GM12878 (cell line): ENCODE measurements around the gene SLC1A6. TPM values are rescaled to one million over a fixed set of nuclear protein-coding genes. Genes with fewer than 3 reads are reported as not detected.

Experiments used
- ATAC-seq: fragments of 200-7000 bp; cut with Tn5 transposase; 3 replicates; pipeline ENCODE4 v1.9.1; 2020; ENCODE audit warnings: mild to moderate bottlenecking, moderate library complexity
- BruUV-seq: library from RNA; stranded (reverse); fragments of 400-500 nt; replicated peaks from 2 replicates; lab custom pipeline; 2021; lab: Mats Ljungman, UMichigan
- CTCF ChIA-PET: fragments of 300-600 bp; sonication (Branson Sonifier 250); formaldehyde crosslinking; extraction: SDS; loops from one replicate; lab custom pipeline; 2021; ENCODE audit warnings: inconsistent platforms; lab: Yijun Ruan, JAX
- POLR2A ChIA-PET: fragments of 350-600 bp; formaldehyde crosslinking; extraction: SDS; loops from one replicate; lab custom pipeline; 2021; ENCODE audit warnings: inconsistent platforms; lab: Charles Lee
- RAD21 ChIA-PET: fragments of 300-600 bp; sonication (Branson Sonifier 250); formaldehyde crosslinking; loops from one replicate; lab custom pipeline; 2023; ENCODE audit warnings: antibody characterized with exemption; ENCODE audit not compliant: unreplicated experiment; lab: Charles Lee
- SMC1A ChIA-PET: fragments of 300-600 bp; sonication (Branson Sonifier 250); formaldehyde crosslinking; loops from one replicate; lab custom pipeline; 2023; ENCODE audit not compliant: unreplicated experiment, uncharacterized antibody; lab: Charles Lee
- DNase-seq: peaks from one replicate; pipeline ENCODE4 v3.0.0-alpha.2; 2011; ENCODE audit warnings: low read depth, low spot score
- FAIRE-seq: peaks from 3 replicates; lab custom pipeline; 2011; peaks lifted over from hg19 to GRCh38; lab: Jason Lieb, UNC
- H2AFZ ChIP-seq: 2 replicates; pipeline ENCODE4 v1.6.0; 2011; ENCODE audit warnings: low read depth, low read length, control low read depth; ENCODE audit not compliant: control insufficient read depth
- H3K27ac ChIP-seq: 2 replicates; pipeline ENCODE4 v1.5.1; 2011; ENCODE audit warnings: control low read depth; ENCODE audit not compliant: control insufficient read depth, insufficient read depth
- H3K27me3 ChIP-seq, 2 experiments: replicated peaks in 1 of 2; 2 replicates each; pipeline versions ENCODE4 v1.6.0 to v1.6.1; 2011; ENCODE audit warnings: low read length in 1 of 2; ENCODE audit not compliant: control insufficient read depth in 2 of 2, insufficient read depth in 2 of 2
- H3K36me3 ChIP-seq, 2 experiments: 2 replicates each; pipeline ENCODE4 v1.5.1; 2011; ENCODE audit warnings: low read length in 1 of 2; ENCODE audit not compliant: control insufficient read depth in 2 of 2, insufficient read depth in 2 of 2
- H3K4me1 ChIP-seq: 2 replicates; pipeline ENCODE4 v1.6.1; 2011; ENCODE audit warnings: mild to moderate bottlenecking, low read length, moderate library complexity, mixed read lengths; ENCODE audit not compliant: control insufficient read depth, insufficient read depth
- H3K4me2 ChIP-seq: 2 replicates; pipeline ENCODE4 v1.6.0; 2011; ENCODE audit warnings: control low read depth; ENCODE audit not compliant: control insufficient read depth, insufficient read depth
- H3K4me3 ChIP-seq: fragments of 200-600 bp; sonication (generic); 2 replicates; pipeline ENCODE4 v1.5.1; 2016
- H3K79me2 ChIP-seq: 2 replicates; pipeline ENCODE4 v1.6.0; 2011; ENCODE audit warnings: low read length; ENCODE audit not compliant: control insufficient read depth, insufficient read depth
- H3K9ac ChIP-seq: 2 replicates; pipeline ENCODE4 v1.8.0; 2011; ENCODE audit warnings: low read length, control low read depth, mixed read lengths; ENCODE audit not compliant: control insufficient read depth, insufficient read depth
- H3K9me3 ChIP-seq: replicated peaks from 3 replicates; pipeline ENCODE4 v1.5.1; 2011; ENCODE audit warnings: mild to moderate bottlenecking, low read length; ENCODE audit not compliant: control insufficient read depth, insufficient read depth
- H4K20me1 ChIP-seq: 2 replicates; pipeline ENCODE4 v1.6.0; 2011; ENCODE audit not compliant: control insufficient read depth, insufficient read depth
- EED ChIP-seq: sonication (generic); IDR thresholded peaks from 2 replicates; pipeline ENCODE4 v1.6.1; 2016; ENCODE audit warnings: antibody characterized with exemption, low read depth
- FOXK2 ChIP-seq: fragments of 450-650 bp; IDR thresholded peaks from 2 replicates; pipeline ENCODE4 v1.6.1; 2017; ENCODE audit warnings: mild to moderate bottlenecking, moderate library complexity
- HCFC1 ChIP-seq: fragments of 150-350 bp; IDR thresholded peaks from 2 replicates; pipeline ENCODE4 v1.6.1; 2014; ENCODE audit warnings: low read length
- KAT2A ChIP-seq: conservative IDR thresholded peaks from 2 replicates; pipeline ENCODE4 v1.6.1; 2011; ENCODE audit warnings: low read depth, low read length; ENCODE audit not compliant: control insufficient read depth
- NR2C2 ChIP-seq: IDR thresholded peaks from 2 replicates; pipeline ENCODE4 v1.6.1; 2011; ENCODE audit warnings: borderline replicate concordance, low read depth; ENCODE audit not compliant: control insufficient read depth, insufficient read length
- RAD21 ChIP-seq: IDR thresholded peaks from 2 replicates; pipeline ENCODE4 v1.6.1; 2011; ENCODE audit warnings: mild to moderate bottlenecking, low read depth, low read length, moderate library complexity; ENCODE audit not compliant: insufficient read depth
- RBBP5 ChIP-seq: fragments of 200-600 bp; sonication (generic); conservative IDR thresholded peaks from 2 replicates; pipeline ENCODE4 v1.6.1; 2016
- SIX5 ChIP-seq: IDR thresholded peaks from 2 replicates; pipeline ENCODE4 v1.6.1; 2011; ENCODE audit warnings: mild to moderate bottlenecking, low read depth, low read length, moderate library complexity; ENCODE audit not compliant: severe bottlenecking
- SMC3 ChIP-seq: IDR thresholded peaks from 2 replicates; pipeline ENCODE4 v1.6.1; 2011; ENCODE audit warnings: low read length, improper control_type of control experiment, borderline replicate concordance
- WGBS: methylation state at CpG from one replicate; pipeline ENCODE4 v1.1.6; 2016; ENCODE audit warnings: low lambda C conversion rate; ENCODE audit not compliant: insufficient replicate concordance, insufficient coverage; ENCODE audit errors: missing lambda C conversion rate; 5-methylcytosine and 5-hydroxymethylcytosine counted together
- in situ Hi-C: fragments of 300-500 bp; cut with MboI; formaldehyde crosslinking; loops from 9 replicates; pipeline ENCODE4 v1.14.3; 2018; ENCODE audit warnings: mixed read lengths
- intact Hi-C: fragments of 100-400 bp; cut with micrococcal nuclease; formaldehyde crosslinking; loops from one replicate; pipeline ENCODE4 v1.14.2; 2022; ENCODE audit not compliant: unreplicated experiment
- polyA plus RNA-seq, 11 experiments: library from polyadenylated mRNA; depleted of rRNA in 4 of 11; unstranded in 6 of 11; stranded (reverse) in 5 of 11; fragments of >200 nt; fragmentation: Nextera tagmentation in 4 of 11; fragmentation: Illumina TruSeq in 1 of 11; extraction: Ambion mirVana in 4 of 11; extraction: Trizol in 1 of 11; gene quantifications; 1 replicate in 1 of 11; 2 replicates in 10 of 11; pipeline versions ENCODE4 v1.2.1 to v1.2.3, GENCODE V29; 2011 to 2016; ENCODE audit warnings: inconsistent platforms in 2 of 11, missing spikeins in 2 of 11, low read depth in 1 of 11
- total RNA-seq, 4 experiments: library from RNA; depleted of rRNA in 3 of 4; stranded (reverse); fragments of >200 nt in 3 of 4; fragmentation: Illumina TruSeq in 1 of 4; extraction: Trizol in 1 of 4; gene quantifications; 2 replicates each; pipeline versions ENCODE4 v1.2.1 to v1.2.3, GENCODE V29; 2013 to 2021
- TF ChIP-seq, protein P1 (sequence below), 3 experiments: IDR thresholded peaks in 2 of 3; conservative IDR thresholded peaks in 1 of 3; 2 replicates each; pipeline ENCODE4 v1.5.1; 2011; ENCODE audit warnings: low read depth in 3 of 3, low read length in 3 of 3, mild to moderate bottlenecking in 3 of 3, control low read depth in 2 of 3, moderate library complexity in 2 of 3, inconsistent platforms in 1 of 3, mixed read lengths in 1 of 3; ENCODE audit not compliant: control insufficient read depth in 2 of 3, insufficient read depth in 1 of 3; ENCODE audit errors: extremely low read depth in 1 of 3
- TF ChIP-seq, protein P2 (sequence below): fragments of 150-350 bp; IDR thresholded peaks from 2 replicates; pipeline ENCODE4 v1.6.1; 2014; ENCODE audit warnings: mild to moderate bottlenecking, low read depth, low read length
- TF ChIP-seq, protein P3 (sequence below): fragments of 450-650 bp; IDR thresholded peaks from 2 replicates; pipeline ENCODE4 v1.6.1; 2017; ENCODE audit warnings: mild to moderate bottlenecking, low read depth, inconsistent platforms; ENCODE audit not compliant: poor library complexity, severe bottlenecking

The SLC1A6 gene
- total and polyA plus RNA-seq, 10 of the 15 experiments (the other 5 are each of a cell fraction or from before 2014, with no cell fraction given), result 0.06 TPM; not detected in 9

DNA sequence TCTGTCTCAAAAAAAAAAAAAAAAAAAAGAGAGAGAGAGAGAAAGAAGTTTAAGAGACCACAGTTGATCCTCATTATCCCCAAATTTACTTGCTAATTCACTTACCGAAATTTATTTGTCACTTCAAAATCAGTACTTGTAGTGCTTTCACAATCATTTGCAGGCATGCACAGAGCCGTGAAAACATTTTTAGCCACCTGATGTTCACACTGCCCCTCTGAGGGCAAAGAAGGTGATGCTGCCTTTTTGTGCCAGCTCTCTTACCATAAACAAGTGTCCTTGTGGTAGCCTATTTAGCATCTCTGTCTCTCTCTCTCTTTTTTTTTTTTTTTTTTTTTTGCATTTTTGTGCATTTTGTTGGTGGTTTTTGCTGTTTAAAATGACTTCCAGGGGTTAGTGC, 45.6 kb upstream of the SLC1A6 start:
- Histone ChIP-seq H3K4me3 (no peak overlapping the region), H3K9ac (no peak overlapping the region), H2AFZ (no peak overlapping the region), H3K27ac (no peak overlapping the region), H3K9me3 (no peaks in the 10 kb centered on the region), H3K4me1 (no peaks in the 10 kb centered on the region)
- 0% methylated on average over 2 of the region's 2 CpGs for WGBS
- no peak for DNase-seq
- BruUV-seq, result no TSS peak
- RAD21 ChIA-PET, result interaction anchor here (0.6 kb wide), 1 partner anchor 454 kb away, joined by 5 read pairs; the partner anchor contains the start of gene NDUFB7
- TF ChIP-seq RBBP5, result no peak
- peak; percentile 53 for TF ChIP-seq RAD21
- TF ChIP-seq, protein P1, sequence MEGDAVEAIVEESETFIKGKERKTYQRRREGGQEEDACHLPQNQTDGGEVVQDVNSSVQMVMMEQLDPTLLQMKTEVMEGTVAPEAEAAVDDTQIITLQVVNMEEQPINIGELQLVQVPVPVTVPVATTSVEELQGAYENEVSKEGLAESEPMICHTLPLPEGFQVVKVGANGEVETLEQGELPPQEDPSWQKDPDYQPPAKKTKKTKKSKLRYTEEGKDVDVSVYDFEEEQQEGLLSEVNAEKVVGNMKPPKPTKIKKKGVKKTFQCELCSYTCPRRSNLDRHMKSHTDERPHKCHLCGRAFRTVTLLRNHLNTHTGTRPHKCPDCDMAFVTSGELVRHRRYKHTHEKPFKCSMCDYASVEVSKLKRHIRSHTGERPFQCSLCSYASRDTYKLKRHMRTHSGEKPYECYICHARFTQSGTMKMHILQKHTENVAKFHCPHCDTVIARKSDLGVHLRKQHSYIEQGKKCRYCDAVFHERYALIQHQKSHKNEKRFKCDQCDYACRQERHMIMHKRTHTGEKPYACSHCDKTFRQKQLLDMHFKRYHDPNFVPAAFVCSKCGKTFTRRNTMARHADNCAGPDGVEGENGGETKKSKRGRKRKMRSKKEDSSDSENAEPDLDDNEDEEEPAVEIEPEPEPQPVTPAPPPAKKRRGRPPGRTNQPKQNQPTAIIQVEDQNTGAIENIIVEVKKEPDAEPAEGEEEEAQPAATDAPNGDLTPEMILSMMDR (IDR thresholded peaks at IDR 0.05 in 2 of 3, conservative IDR thresholded peaks at IDR 0.05 in 1 of 3; ENCODE audit: control insufficient read depth in 2 of 3, extremely low read depth in 1 of 3, insufficient read depth in 1 of 3, low read depth in 3 of 3, low read length in 3 of 3), result peak; percentile 28 to 47 (median 36); a peak in 5 of 6 replicates
- TF ChIP-seq SMC3, result peak; percentile 26; the same call in 1 of the 2 replicates
- TF ChIP-seq, all 136 proteins: peak for 3
- ChIA-PET SMC1A (no interaction called here), POLR2A (interaction anchor here (0.6 to 0.7 kb wide), 3 partner anchors 10 to 600 kb away, joined by 3 to 13 read pairs (median 7); no protein-coding TSS in a partner anchor), CTCF (no interaction called here)
- no peak overlapping the region for H3K4me2 ChIP-seq
- H3K79me2 ChIP-seq, result no peaks in the 10 kb centered on the region
- no peaks in the 10 kb centered on the region for H4K20me1 ChIP-seq
- in situ Hi-C loops, result no loop called here
- H3K27me3 ChIP-seq, result no peaks in the 10 kb centered on the region; a peak in 1 of 4 replicates
- FAIRE-seq, result no peak
- intact Hi-C loops, result no loop called here
- peak; percentile 68; the same call in 2 of the 3 replicates for ATAC-seq
- H3K36me3 ChIP-seq, result no peaks in the 10 kb centered on the region

DNA sequence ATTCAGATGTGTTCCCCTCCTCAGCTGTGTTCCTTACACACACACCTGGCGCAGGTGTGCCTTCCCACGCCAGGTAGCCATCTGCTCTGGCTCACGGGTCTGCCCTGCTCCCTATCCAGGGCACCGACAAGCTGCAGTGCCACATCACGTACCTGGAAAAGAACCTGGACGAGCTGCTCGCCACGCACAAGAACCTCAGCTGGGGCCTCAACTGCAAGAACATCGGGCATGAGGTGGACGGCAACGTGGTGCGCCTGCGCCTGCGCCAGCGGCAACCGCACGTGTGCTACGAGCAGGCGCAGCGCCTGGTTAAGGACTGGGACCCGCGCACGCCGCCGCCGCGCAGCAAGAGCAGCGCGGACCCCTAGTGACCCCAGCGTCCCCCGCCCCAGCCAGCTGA, 43.1 kb upstream of the SLC1A6 start:
- H3K79me2 ChIP-seq, result no peaks in the 10 kb centered on the region
- ChIA-PET CTCF (interaction anchor here (0.6 kb wide), 1 partner anchor 285 kb away, joined by 3 read pairs; no protein-coding TSS in a partner anchor), RAD21 (no interaction called here), SMC1A (no interaction called here), POLR2A (no interaction called here)
- H3K4me3 ChIP-seq, result no peak overlapping the region
- no peak overlapping the region for H3K27ac ChIP-seq
- intact Hi-C loops, result no loop called here
- in situ Hi-C loops, result no loop called here
- H2AFZ ChIP-seq, result no peak overlapping the region
- FAIRE-seq (no peak), DNase-seq (no peak), ATAC-seq (no peak)
- no TSS peak for BruUV-seq
- no peaks in the 10 kb centered on the region; a peak in 1 of 4 replicates for H3K27me3 ChIP-seq
- 62% methylated on average over 26 of the region's 31 CpGs for WGBS
- no peaks in the 10 kb centered on the region for H3K36me3 ChIP-seq
- no peaks in the 10 kb centered on the region for H3K4me1 ChIP-seq
- H3K9ac ChIP-seq, result no peak overlapping the region
- no peaks in the 10 kb centered on the region for H4K20me1 ChIP-seq
- no peak overlapping the region for H3K4me2 ChIP-seq
- H3K9me3 ChIP-seq, result no peaks in the 10 kb centered on the region
- TF ChIP-seq, protein P2, sequence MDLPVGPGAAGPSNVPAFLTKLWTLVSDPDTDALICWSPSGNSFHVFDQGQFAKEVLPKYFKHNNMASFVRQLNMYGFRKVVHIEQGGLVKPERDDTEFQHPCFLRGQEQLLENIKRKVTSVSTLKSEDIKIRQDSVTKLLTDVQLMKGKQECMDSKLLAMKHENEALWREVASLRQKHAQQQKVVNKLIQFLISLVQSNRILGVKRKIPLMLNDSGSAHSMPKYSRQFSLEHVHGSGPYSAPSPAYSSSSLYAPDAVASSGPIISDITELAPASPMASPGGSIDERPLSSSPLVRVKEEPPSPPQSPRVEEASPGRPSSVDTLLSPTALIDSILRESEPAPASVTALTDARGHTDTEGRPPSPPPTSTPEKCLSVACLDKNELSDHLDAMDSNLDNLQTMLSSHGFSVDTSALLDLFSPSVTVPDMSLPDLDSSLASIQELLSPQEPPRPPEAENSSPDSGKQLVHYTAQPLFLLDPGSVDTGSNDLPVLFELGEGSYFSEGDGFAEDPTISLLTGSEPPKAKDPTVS, result no peak
- TF ChIP-seq KAT2A, result no peak
- no peak for TF ChIP-seq EED
- no peak for TF ChIP-seq HCFC1
- no peak for TF ChIP-seq SIX5
- no peak for TF ChIP-seq NR2C2
- no peak for TF ChIP-seq FOXK2
- TF ChIP-seq, protein P3, sequence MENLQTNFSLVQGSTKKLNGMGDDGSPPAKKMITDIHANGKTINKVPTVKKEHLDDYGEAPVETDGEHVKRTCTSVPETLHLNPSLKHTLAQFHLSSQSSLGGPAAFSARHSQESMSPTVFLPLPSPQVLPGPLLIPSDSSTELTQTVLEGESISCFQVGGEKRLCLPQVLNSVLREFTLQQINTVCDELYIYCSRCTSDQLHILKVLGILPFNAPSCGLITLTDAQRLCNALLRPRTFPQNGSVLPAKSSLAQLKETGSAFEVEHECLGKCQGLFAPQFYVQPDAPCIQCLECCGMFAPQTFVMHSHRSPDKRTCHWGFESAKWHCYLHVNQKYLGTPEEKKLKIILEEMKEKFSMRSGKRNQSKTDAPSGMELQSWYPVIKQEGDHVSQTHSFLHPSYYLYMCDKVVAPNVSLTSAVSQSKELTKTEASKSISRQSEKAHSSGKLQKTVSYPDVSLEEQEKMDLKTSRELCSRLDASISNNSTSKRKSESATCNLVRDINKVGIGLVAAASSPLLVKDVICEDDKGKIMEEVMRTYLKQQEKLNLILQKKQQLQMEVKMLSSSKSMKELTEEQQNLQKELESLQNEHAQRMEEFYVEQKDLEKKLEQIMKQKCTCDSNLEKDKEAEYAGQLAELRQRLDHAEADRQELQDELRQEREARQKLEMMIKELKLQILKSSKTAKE, result no peak
